ENCODE results near the gene DCUN1D2. TPM values are rescaled to one million over a fixed set of nuclear protein-coding genes. Genes with fewer than 3 reads are reported as not detected.

DCUN1D2 gene
- total RNA-seq, 4 donors from 2014 or later = 45.1 to 63.6 (median 56.0) TPM

- Histone ChIP-seq H3K36me3 (peaks cover 0 to 14% of the 10 kb centered on the region in 2 donors), H3K4me3 (no peak overlapping the region), H3K27ac (no peak overlapping the region), H3K4me1 (no peaks in the 10 kb centered on the region), H3K9me3 (no peaks in the 10 kb centered on the region), H3K27me3 (no peaks in the 10 kb centered on the region)
- intact Hi-C loops (cut with DNase I; ENCODE audit: low total_unique reads) (no loop called here), in situ Hi-C loops (cut with MboI; ENCODE audit: low sequenced_read_pairs in 4 of 4) (no loop called here)
- DNase-seq (no peak), ATAC-seq (no peak)
- no peak for TF ChIP-seq CTCF (IDR thresholded peaks at IDR 0.05 in 4 of 5, conservative IDR thresholded peaks at IDR 0.05 in 1 of 5)
- no peak for TF ChIP-seq POLR2A (IDR thresholded peaks at IDR 0.05)
Observed at GRCh38 chr13:113468472-113469201, 21.9 kb downstream of the DCUN1D2 start.

GRCh38 chr13:113468029-113468428, 22.5 kb downstream of the DCUN1D2 start:
- intact Hi-C loops (cut with DNase I; ENCODE audit: low total_unique reads) (no loop called here), in situ Hi-C loops (cut with MboI; ENCODE audit: low sequenced_read_pairs in 4 of 4) (no loop called here)
- DNase-seq (no peak), ATAC-seq (no peak)
- no peak for TF ChIP-seq CTCF (IDR thresholded peaks at IDR 0.05 in 4 of 5, conservative IDR thresholded peaks at IDR 0.05 in 1 of 5)
- no peak for TF ChIP-seq POLR2A (IDR thresholded peaks at IDR 0.05)
- no peaks in the 10 kb centered on the region for H3K27me3 ChIP-seq
- H3K27ac ChIP-seq = no peak overlapping the region
- H3K4me1 ChIP-seq = no peaks in the 10 kb centered on the region
- H3K9me3 ChIP-seq = no peaks in the 10 kb centered on the region
- peaks cover 0 to 12% of the 10 kb centered on the region in 2 donors for H3K36me3 ChIP-seq
- H3K4me3 ChIP-seq = no peak overlapping the region

GRCh38 chr13:113466383-113466782, 24.1 kb downstream of the DCUN1D2 start:
- H3K36me3 ChIP-seq = peaks cover 0 to 12% of the 10 kb centered on the region in 2 donors
- no peaks in the 10 kb centered on the region for H3K27me3 ChIP-seq
- DNase-seq (no peak), ATAC-seq (no peak)
- H3K27ac ChIP-seq = no peak overlapping the region
- no peaks in the 10 kb centered on the region for H3K9me3 ChIP-seq
- H3K4me3 ChIP-seq = no peak overlapping the region
- peaks cover 0 to 2% of the 10 kb centered on the region in 2 donors for H3K4me1 ChIP-seq
- TF ChIP-seq POLR2A (IDR thresholded peaks at IDR 0.05) = no peak
- TF ChIP-seq CTCF (IDR thresholded peaks at IDR 0.05 in 4 of 5, conservative IDR thresholded peaks at IDR 0.05 in 1 of 5) = no peak
- in situ Hi-C loops (cut with MboI; ENCODE audit: low sequenced_read_pairs in 4 of 4) = no loop called here
- intact Hi-C loops (cut with DNase I; ENCODE audit: low total_unique reads) = no loop called here

- in situ Hi-C loops (cut with MboI; ENCODE audit: low sequenced_read_pairs in 4 of 4) (no loop called here), intact Hi-C loops (cut with DNase I; ENCODE audit: low total_unique reads) (no loop called here)
- peaks cover 0 to 5% of the 10 kb centered on the region in 2 donors for H3K4me1 ChIP-seq
- H3K9me3 ChIP-seq = no peaks in the 10 kb centered on the region
- peaks cover 0 to 18% of the 10 kb centered on the region in 2 donors for H3K36me3 ChIP-seq
- DNase-seq = no peak
- H3K27me3 ChIP-seq = no peaks in the 10 kb centered on the region
- TF ChIP-seq CTCF (IDR thresholded peaks at IDR 0.05 in 4 of 5, conservative IDR thresholded peaks at IDR 0.05 in 1 of 5) (no peak), POLR2A (IDR thresholded peaks at IDR 0.05) (no peak)
- no peak overlapping the region for H3K4me3 ChIP-seq
- no peak overlapping the region for H3K27ac ChIP-seq
- ATAC-seq = no peak
Observed at GRCh38 chr13:113465300-113465699, 25.2 kb downstream of the DCUN1D2 start.
